HEK293 (cell line): Measurements from ENCODE around the gene FKRP.

Source experiments
- CTCF ChIA-PET: fragments of 350-600 bp; formaldehyde crosslinking; extraction: SDS; loops from one replicate; lab custom pipeline; 2021; ENCODE audit warnings: antibody characterized with exemption; lab: Yijun Ruan, JAX
- POLR2A ChIA-PET: fragments of 300-600 bp; formaldehyde crosslinking; extraction: SDS; loops from one replicate; lab custom pipeline; 2020; ENCODE audit warnings: antibody characterized with exemption, inconsistent platforms; lab: Yijun Ruan, JAX
- H3K27ac ChIP-seq: fragments of 200-500 bp; sonication (Bioruptor generic); 2 replicates; pipeline ENCODE4 v1.5.1; 2014; ENCODE audit warnings: low read depth, low read length, control low read depth, inconsistent platforms; ENCODE audit errors: extremely low read depth
- H3K36me3 ChIP-seq, 2 experiments: fragments of 200-500 bp in 1 of 2; sonication (Bioruptor generic) in 1 of 2; 1 replicate in 1 of 2; 2 replicates in 1 of 2; pipeline ENCODE4 v1.5.1; 2014 to 2017; ENCODE audit warnings: inconsistent platforms in 2 of 2, low read length in 2 of 2; ENCODE audit not compliant: control insufficient read depth in 2 of 2, insufficient read depth in 1 of 2
- H3K4me1 ChIP-seq: fragments of 200-500 bp; sonication (Bioruptor generic); 2 replicates; pipeline ENCODE4 v1.5.1; 2014; ENCODE audit warnings: mild to moderate bottlenecking, low read length, inconsistent platforms; ENCODE audit not compliant: control insufficient read depth, insufficient read depth
- H3K4me3 ChIP-seq: 2 replicates; pipeline ENCODE4 v1.5.1; 2011; ENCODE audit warnings: low read depth, mild to moderate bottlenecking, control low read depth, low read length, moderate library complexity
- H3K9me3 ChIP-seq: fragments of 200-500 bp; sonication (Bioruptor generic); 2 replicates; pipeline ENCODE4 v1.5.1; 2014; ENCODE audit warnings: low read depth, low read length, inconsistent platforms; ENCODE audit not compliant: control insufficient read depth, insufficient read depth
- FEZF1 ChIP-seq: fragments of 450-650 bp; formaldehyde crosslinking; IDR thresholded peaks from 2 replicates; pipeline ENCODE4 v1.5.1; 2016; ENCODE audit warnings: missing biosample characterization, missing genetic modification characterization
- KLF1 ChIP-seq: fragments of 450-650 bp; formaldehyde crosslinking; IDR thresholded peaks from 2 replicates; pipeline ENCODE4 v1.5.1; 2016; ENCODE audit warnings: missing biosample characterization, missing genetic modification characterization
- KLF16 ChIP-seq: fragments of 450-650 bp; formaldehyde crosslinking; IDR thresholded peaks from 2 replicates; pipeline ENCODE4 v1.5.1; 2017; ENCODE audit warnings: missing biosample characterization, missing genetic modification characterization
- RBAK ChIP-seq: fragments of 450-650 bp; formaldehyde crosslinking; IDR thresholded peaks from 2 replicates; pipeline ENCODE4 v1.5.1; 2016; ENCODE audit warnings: missing biosample characterization, missing genetic modification characterization
- REPIN1 ChIP-seq: fragments of 450-650 bp; formaldehyde crosslinking; IDR thresholded peaks from 2 replicates; pipeline ENCODE4 v1.5.1; 2017; ENCODE audit warnings: missing biosample characterization, missing genetic modification characterization, low read depth
- REST ChIP-seq: fragments of 450-650 bp; formaldehyde crosslinking; IDR thresholded peaks from 2 replicates; pipeline ENCODE4 v1.5.1; 2016; ENCODE audit warnings: missing biosample characterization, missing genetic modification characterization
- SETDB1 ChIP-seq: IDR thresholded peaks from one replicate; pipeline ENCODE4 v1.6.1; 2017; ENCODE audit warnings: mild to moderate bottlenecking, low read length, moderate library complexity, mixed read lengths; ENCODE audit not compliant: insufficient read length
- ZBTB10 ChIP-seq: fragments of 450-650 bp; formaldehyde crosslinking; IDR thresholded peaks from 2 replicates; pipeline ENCODE4 v1.5.1; 2016; ENCODE audit warnings: missing biosample characterization, missing genetic modification characterization
- ZBTB20 ChIP-seq: fragments of 450-650 bp; formaldehyde crosslinking; IDR thresholded peaks from 2 replicates; pipeline ENCODE4 v1.5.1; 2016; ENCODE audit warnings: missing biosample characterization, missing genetic modification characterization
- ZBTB8A ChIP-seq: fragments of 450-650 bp; formaldehyde crosslinking; IDR thresholded peaks from 2 replicates; pipeline ENCODE4 v1.5.1; 2016; ENCODE audit warnings: missing biosample characterization, missing genetic modification characterization
- ZEB2 ChIP-seq: fragments of 450-650 bp; formaldehyde crosslinking; IDR thresholded peaks from 2 replicates; pipeline ENCODE4 v1.5.1; 2016; ENCODE audit warnings: missing biosample characterization, missing genetic modification characterization
- ZFHX2 ChIP-seq: fragments of 450-650 bp; formaldehyde crosslinking; conservative IDR thresholded peaks from 2 replicates; pipeline ENCODE4 v1.5.1; 2016; ENCODE audit warnings: missing biosample characterization, missing genetic modification characterization
- ZNF148 ChIP-seq: fragments of 450-650 bp; formaldehyde crosslinking; IDR thresholded peaks from 2 replicates; pipeline ENCODE4 v1.5.0; 2017; ENCODE audit warnings: missing biosample characterization, missing genetic modification characterization, borderline replicate concordance
- ZNF280D ChIP-seq: fragments of 450-650 bp; formaldehyde crosslinking; IDR thresholded peaks from 2 replicates; pipeline ENCODE4 v1.5.1; 2016; ENCODE audit warnings: missing biosample characterization, missing genetic modification characterization
- ZNF324 ChIP-seq: fragments of 450-650 bp; formaldehyde crosslinking; IDR thresholded peaks from 2 replicates; pipeline ENCODE4 v1.5.1; 2016; ENCODE audit warnings: missing biosample characterization, missing genetic modification characterization
- ZNF423 ChIP-seq: fragments of 450-650 bp; formaldehyde crosslinking; IDR thresholded peaks from 2 replicates; pipeline ENCODE4 v1.5.1; 2016; ENCODE audit warnings: missing biosample characterization, missing genetic modification characterization
- ZNF571 ChIP-seq: fragments of 450-650 bp; formaldehyde crosslinking; IDR thresholded peaks from 2 replicates; pipeline ENCODE4 v1.5.0; 2017; ENCODE audit warnings: missing biosample characterization, missing genetic modification characterization
- ZNF580 ChIP-seq: fragments of 450-650 bp; formaldehyde crosslinking; IDR thresholded peaks from 2 replicates; pipeline ENCODE4 v1.5.1; 2016; ENCODE audit warnings: missing biosample characterization, missing genetic modification characterization
- ZNF654 ChIP-seq: fragments of 450-650 bp; formaldehyde crosslinking; IDR thresholded peaks from 2 replicates; pipeline ENCODE4 v1.5.1; 2016; ENCODE audit warnings: low read depth, missing biosample characterization, missing genetic modification characterization
- ZNF701 ChIP-seq: fragments of 450-650 bp; formaldehyde crosslinking; IDR thresholded peaks from 2 replicates; pipeline ENCODE4 v1.5.1; 2016; ENCODE audit warnings: missing biosample characterization, missing genetic modification characterization
- ZNF768 ChIP-seq: fragments of 450-650 bp; formaldehyde crosslinking; IDR thresholded peaks from 2 replicates; pipeline ENCODE4 v1.5.1; 2018; ENCODE audit warnings: missing biosample characterization, mild to moderate bottlenecking, missing genetic modification characterization
- ZNF785 ChIP-seq: fragments of 450-650 bp; formaldehyde crosslinking; IDR thresholded peaks from 2 replicates; pipeline ENCODE4 v1.5.1; 2016; ENCODE audit warnings: missing biosample characterization, missing genetic modification characterization

Gene FKRP

GRCh38 chr19:46784262-46785053 lies 38.6 kb downstream of the FKRP start (continued):
- TF ChIP-seq ZBTB20 (peak; percentile 78), ZNF571 (tag by site-specific recombination) (no peak), ZNF701 (no peak), ZNF148 (no peak), ZNF423 (0 out of 2 replicates have a peak, but pooled peaks have one; percentile 11), KLF1 (tag by site-specific recombination) (peak; percentile 80), ZNF324 (tag by site-specific recombination) (0 out of 2 replicates have a peak, but pooled peaks have one; percentile 25), ZBTB10 (tag by site-specific recombination) (peak; percentile 84; the same call in 1 of the 2 replicates), FEZF1 (peak; percentile 45), ZNF654 (tag by site-specific recombination) (no peak), REST (tag by site-specific recombination) (no peak), RBAK (tag by site-specific recombination) (no peak)

GRCh38 chr19:46785054-46785979 lies 39.5 kb downstream of the FKRP start:
- ChIA-PET CTCF (interaction anchor here (0.5 to 4.5 kb wide), 13 partner anchors 9 to 1506 kb away, joined by 3 to 26 read pairs (median 5); no protein-coding TSS in a partner anchor), POLR2A (interaction anchor here (0.6 to 3.7 kb wide), 26 partner anchors 8 to 441 kb away, joined by 3 to 50 read pairs (median 4); partner anchors contain the start of genes AP2S1 and ZC3H4)
- Histone ChIP-seq H3K27ac (peak overlapping the region; percentile 96), H3K4me1 (peaks cover 20% of the 10 kb centered on the region), H3K36me3 (peaks cover 43 to 53% of the 10 kb centered on the region in 2 experiments), H3K4me3 (peak overlapping the region; percentile 32), H3K9me3 (no peaks in the 10 kb centered on the region)
- TF ChIP-seq REPIN1 (no peak), ZNF768 (tag by site-specific recombination) (peak; percentile 36; the same call in 1 of the 2 replicates), ZFHX2 (0 out of 2 replicates have a peak, but pooled peaks have one; percentile 12), KLF16 (tag by site-specific recombination) (no peak; the same call in 1 of the 2 replicates), SETDB1 (no peak), ZBTB8A (tag by site-specific recombination) (0 out of 2 replicates have a peak, but pooled peaks have one; percentile 7), ZEB2 (0 out of 2 replicates have a peak, but pooled peaks have one; percentile 7), ZNF580 (peak; percentile 85; the same call in 1 of the 2 replicates), ZNF280D (tag by site-specific recombination) (0 out of 2 replicates have a peak, but pooled peaks have one; percentile 70), ZNF785 (tag by site-specific recombination) (0 out of 2 replicates have a peak, but pooled peaks have one; percentile 15)
